PC-9 (cell line): ENCODE results near the gene HES4.

Source experiments
- EZH2 ChIP-seq: fragments of 200-600 bp; sonication (generic); IDR thresholded peaks from 2 replicates; pipeline ENCODE4 v1.8.0; 2017; ENCODE audit warnings: antibody characterized with exemption, low read depth
- TF ChIP-seq, protein P1 (sequence below): fragments of 200-600 bp; sonication (generic); conservative IDR thresholded peaks from 2 replicates; pipeline ENCODE4 v1.6.1; 2017; ENCODE audit warnings: mixed run types, antibody characterized with exemption, mild to moderate bottlenecking, moderate library complexity

GRCh38 chr1:975365-975764 lies 24.5 kb downstream of the HES4 start:
- TF ChIP-seq, protein P1, sequence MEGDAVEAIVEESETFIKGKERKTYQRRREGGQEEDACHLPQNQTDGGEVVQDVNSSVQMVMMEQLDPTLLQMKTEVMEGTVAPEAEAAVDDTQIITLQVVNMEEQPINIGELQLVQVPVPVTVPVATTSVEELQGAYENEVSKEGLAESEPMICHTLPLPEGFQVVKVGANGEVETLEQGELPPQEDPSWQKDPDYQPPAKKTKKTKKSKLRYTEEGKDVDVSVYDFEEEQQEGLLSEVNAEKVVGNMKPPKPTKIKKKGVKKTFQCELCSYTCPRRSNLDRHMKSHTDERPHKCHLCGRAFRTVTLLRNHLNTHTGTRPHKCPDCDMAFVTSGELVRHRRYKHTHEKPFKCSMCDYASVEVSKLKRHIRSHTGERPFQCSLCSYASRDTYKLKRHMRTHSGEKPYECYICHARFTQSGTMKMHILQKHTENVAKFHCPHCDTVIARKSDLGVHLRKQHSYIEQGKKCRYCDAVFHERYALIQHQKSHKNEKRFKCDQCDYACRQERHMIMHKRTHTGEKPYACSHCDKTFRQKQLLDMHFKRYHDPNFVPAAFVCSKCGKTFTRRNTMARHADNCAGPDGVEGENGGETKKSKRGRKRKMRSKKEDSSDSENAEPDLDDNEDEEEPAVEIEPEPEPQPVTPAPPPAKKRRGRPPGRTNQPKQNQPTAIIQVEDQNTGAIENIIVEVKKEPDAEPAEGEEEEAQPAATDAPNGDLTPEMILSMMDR = no peak
- TF ChIP-seq EZH2 = no peak
